HG03097 (cell line): Measurements from ENCODE around the gene PI4KA.
"Not testable (repeated sequence)": the region's sequence is repeated elsewhere in the genome, so short reads cannot be mapped to it uniquely, and the experiment has no call there.

Source experiments
- ATAC-seq: cut with Tn5 transposase; IDR thresholded peaks from one replicate; pipeline ENCODE4 v1.9.1; 2021; ENCODE audit not compliant: unreplicated experiment, low FRiP score

Gene PI4KA

GRCh38 chr22:20852076-20852475 is 6.5 kb downstream of the PI4KA start:
- ATAC-seq, result no peak

DNA sequence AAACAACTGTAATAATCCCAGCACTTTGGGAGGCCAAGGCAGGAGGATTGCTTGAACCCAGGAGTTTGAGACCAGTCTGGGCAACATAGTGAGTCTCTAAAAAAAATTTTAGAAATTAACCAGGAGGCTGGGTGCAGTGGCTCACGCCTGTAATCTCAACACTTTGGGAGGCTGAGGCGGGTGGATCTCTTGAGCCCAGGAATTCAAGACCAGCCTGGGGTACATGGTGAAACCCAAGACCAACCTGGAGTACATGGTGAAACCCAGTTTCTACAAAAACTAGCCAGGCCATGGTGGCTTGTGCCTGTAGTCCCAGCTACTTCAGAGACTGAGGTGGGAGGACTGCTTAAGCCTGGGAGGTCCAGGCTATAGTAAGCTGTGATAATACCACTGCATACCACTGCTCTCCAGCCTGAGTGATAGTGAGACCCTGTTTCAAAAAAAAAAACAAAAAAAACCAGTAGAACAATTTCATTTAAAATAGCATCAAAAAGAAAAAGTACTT is 11.2 kb downstream of the PI4KA start:
- ATAC-seq, result no peak

GRCh38 chr22:20844055-20845037 is 14.3 kb downstream of the PI4KA start:
- ATAC-seq, result no peak

- no peak for ATAC-seq
These were observed 15.1 kb downstream of the PI4KA start for GRCh38 chr22:20843501-20843900.

- no peak for ATAC-seq
These were observed 17.8 kb downstream of the PI4KA start for GRCh38 chr22:20840646-20841371.

- ATAC-seq, result no peak
These were observed 18.6 kb downstream of the PI4KA start for GRCh38 chr22:20839837-20840645.

- not testable (repeated sequence) for ATAC-seq
These were observed 19.3 kb downstream of the PI4KA start for GRCh38 chr22:20839354-20839753.

DNA sequence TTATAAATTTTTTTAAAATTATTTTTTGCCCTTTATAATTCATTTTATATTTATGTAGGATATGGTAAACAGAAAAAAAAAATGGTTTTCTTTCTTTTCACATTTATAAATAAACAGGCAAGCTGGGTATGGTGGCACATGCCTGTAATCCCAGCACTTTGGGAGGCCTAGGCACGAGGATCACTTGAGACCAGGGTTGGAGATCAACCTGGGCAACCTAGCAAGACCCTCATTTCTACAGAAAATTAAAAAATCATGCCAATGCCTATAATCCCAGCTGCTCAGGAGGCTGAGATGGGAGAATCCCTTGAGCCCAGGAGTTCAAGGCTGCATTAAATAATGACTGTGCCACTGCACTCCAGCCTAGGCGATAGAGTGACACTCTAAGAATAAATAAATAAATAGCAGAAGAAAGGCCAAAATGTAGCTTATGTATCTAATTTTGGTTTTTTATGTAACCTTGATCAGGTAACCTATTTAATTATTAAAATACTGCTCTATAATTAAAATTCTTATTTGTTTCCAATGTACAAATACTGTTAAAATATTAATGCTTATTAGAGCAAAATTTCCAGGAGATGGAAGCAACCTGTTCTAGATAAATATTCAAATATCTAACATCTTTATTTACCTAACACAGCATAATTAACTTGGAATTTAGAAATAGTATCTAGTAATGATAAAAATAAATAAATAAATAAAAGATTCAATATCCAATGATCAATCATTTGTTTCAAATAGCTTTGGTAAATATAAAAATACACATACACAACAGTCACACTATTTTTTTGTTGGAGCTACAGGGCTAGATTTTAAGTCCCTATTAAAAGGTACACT is 21.4 kb downstream of the PI4KA start:
- no peak for ATAC-seq

DNA sequence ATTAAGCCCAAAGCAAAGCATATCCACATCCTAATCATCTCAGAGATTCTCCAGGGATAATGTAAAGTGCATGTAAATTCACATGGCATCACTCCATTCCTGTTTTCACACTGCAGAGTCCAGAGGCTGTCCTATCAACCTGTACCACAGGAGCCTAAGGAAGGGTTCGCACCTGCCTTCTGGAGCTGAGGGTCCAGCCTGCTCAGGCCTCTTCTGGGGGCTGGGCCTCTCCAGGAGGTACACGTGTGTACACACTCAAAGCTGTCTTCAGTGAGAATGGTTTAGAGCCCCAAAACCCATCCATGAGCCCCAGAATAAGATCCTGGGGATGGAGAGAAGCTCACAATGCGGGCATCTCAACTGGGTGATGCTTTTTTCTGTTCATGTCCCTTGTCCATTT is 23.9 kb downstream of the PI4KA start:
- ATAC-seq, result no peak

GRCh38 chr22:20834206-20834605 is 24.4 kb downstream of the PI4KA start:
- no peak for ATAC-seq

GRCh38 chr22:20833225-20833665 is 25.4 kb downstream of the PI4KA start:
- no peak for ATAC-seq

GRCh38 chr22:20829491-20830134 is 29.0 kb downstream of the PI4KA start:
- no peak for ATAC-seq

DNA sequence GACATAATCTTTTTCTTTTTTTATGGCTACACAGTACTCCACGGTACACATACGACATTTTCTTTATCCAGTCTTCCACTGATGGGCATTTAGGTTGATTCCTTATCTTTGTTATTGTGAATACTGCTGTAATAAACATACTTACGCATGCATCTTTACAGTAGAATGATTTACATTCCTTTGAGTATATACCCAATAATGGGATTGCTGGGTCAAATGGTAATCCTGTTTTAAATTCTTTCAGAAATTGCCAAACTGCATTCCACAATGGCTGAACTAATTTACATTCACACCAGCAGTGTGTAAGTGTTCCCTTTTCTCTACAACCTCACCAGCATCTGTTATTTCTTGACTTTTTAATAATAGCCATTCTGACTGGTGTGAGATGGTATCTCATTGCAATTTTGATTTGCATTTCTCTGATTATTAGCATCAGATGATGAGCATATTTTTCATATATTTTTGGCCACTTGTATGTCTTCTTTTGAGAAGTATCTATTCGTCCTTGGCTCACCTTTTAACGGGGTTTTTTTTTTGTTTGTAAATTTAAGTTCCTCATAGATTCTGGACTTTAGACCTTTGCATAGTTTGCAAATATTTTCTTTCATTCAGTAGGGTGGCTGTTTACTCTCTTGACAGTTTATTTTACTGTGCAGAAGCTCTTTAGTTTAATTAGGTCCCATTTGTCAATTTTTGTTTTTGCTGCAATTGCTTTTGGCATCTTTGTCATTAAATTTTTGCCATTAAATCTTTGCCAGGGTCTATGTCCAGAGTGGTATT is 32.0 kb downstream of the PI4KA start:
- not testable (repeated sequence) for ATAC-seq

GRCh38 chr22:20825624-20826023 is 33.0 kb downstream of the PI4KA start:
- no peak for ATAC-seq

DNA sequence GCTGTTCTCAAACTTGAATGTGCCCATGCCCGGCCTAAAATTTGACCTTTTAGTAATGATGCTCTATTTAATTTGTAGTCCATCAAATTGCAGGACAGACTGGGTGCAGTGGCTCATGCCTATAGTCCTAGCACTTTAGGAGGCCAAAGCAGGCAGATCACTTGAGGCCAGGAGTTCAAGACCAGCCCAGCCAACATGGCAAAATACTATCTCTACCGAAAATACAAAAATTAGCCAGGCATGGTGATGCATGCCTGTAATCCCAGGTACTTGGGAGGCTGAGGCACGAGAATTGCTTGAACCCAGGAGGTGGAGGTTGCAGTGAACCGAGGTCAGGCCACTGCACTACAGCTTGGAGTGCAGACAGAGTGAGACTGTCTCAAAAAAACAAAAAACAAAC is 33.4 kb downstream of the PI4KA start:
- not testable (repeated sequence) for ATAC-seq

DNA sequence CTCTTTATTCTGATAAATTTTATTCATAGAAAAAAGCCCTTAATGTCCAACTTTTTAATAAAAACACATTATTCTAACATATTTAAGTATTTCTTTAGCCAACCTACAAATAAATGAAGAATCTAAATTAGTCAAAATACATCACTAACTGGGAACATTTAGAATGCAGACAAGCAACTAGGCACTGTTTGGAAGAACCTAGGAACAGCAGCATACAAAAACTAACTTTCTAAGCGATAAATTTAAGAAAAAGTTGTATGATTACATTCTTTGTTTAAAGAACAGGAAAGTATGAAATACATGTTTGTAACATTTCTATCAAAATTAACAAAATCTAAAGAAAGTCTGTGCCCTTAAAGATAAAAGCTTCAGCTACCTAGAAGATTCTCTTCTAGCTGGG is 35.3 kb downstream of the PI4KA start:
- ATAC-seq, result no peak

- no peak for ATAC-seq
These were observed 36.4 kb downstream of the PI4KA start for GRCh38 chr22:20822240-20822639.

- ATAC-seq, result not testable (repeated sequence)
These were observed 36.8 kb downstream of the PI4KA start for GRCh38 chr22:20821717-20822239.
